GM12878 (cell line): ENCODE results near the gene ART5. TPM values are rescaled to one million over a fixed set of nuclear protein-coding genes. Genes with fewer than 3 reads are reported as not detected.

ENCODE experiments used
- ATAC-seq: fragments of 200-7000 bp; cut with Tn5 transposase; 3 replicates; pipeline ENCODE4 v1.9.1; 2020; ENCODE audit warnings: mild to moderate bottlenecking, moderate library complexity
- BruUV-seq: library from RNA; stranded (reverse); fragments of 400-500 nt; replicated peaks from 2 replicates; lab custom pipeline; 2021; lab: Mats Ljungman, UMichigan
- CTCF ChIA-PET: fragments of 300-600 bp; sonication (Branson Sonifier 250); formaldehyde crosslinking; extraction: SDS; loops from one replicate; lab custom pipeline; 2021; ENCODE audit warnings: inconsistent platforms; lab: Yijun Ruan, JAX
- POLR2A ChIA-PET: fragments of 350-600 bp; formaldehyde crosslinking; extraction: SDS; loops from one replicate; lab custom pipeline; 2021; ENCODE audit warnings: inconsistent platforms; lab: Charles Lee
- RAD21 ChIA-PET: fragments of 300-600 bp; sonication (Branson Sonifier 250); formaldehyde crosslinking; loops from one replicate; lab custom pipeline; 2023; ENCODE audit warnings: antibody characterized with exemption; ENCODE audit not compliant: unreplicated experiment; lab: Charles Lee
- SMC1A ChIA-PET: fragments of 300-600 bp; sonication (Branson Sonifier 250); formaldehyde crosslinking; loops from one replicate; lab custom pipeline; 2023; ENCODE audit not compliant: unreplicated experiment, uncharacterized antibody; lab: Charles Lee
- DNase-seq: peaks from one replicate; pipeline ENCODE4 v3.0.0-alpha.2; 2011; ENCODE audit warnings: low read depth, low spot score
- FAIRE-seq: peaks from 3 replicates; lab custom pipeline; 2011; peaks lifted over from hg19 to GRCh38; lab: Jason Lieb, UNC
- H2AFZ ChIP-seq: 2 replicates; pipeline ENCODE4 v1.6.0; 2011; ENCODE audit warnings: low read depth, low read length, control low read depth; ENCODE audit not compliant: control insufficient read depth
- H3K27ac ChIP-seq: 2 replicates; pipeline ENCODE4 v1.5.1; 2011; ENCODE audit warnings: control low read depth; ENCODE audit not compliant: control insufficient read depth, insufficient read depth
- H3K27me3 ChIP-seq, 2 experiments: replicated peaks in 1 of 2; 2 replicates each; pipeline versions ENCODE4 v1.6.0 to v1.6.1; 2011; ENCODE audit warnings: low read length in 1 of 2; ENCODE audit not compliant: control insufficient read depth in 2 of 2, insufficient read depth in 2 of 2
- H3K36me3 ChIP-seq, 2 experiments: 2 replicates each; pipeline ENCODE4 v1.5.1; 2011; ENCODE audit warnings: low read length in 1 of 2; ENCODE audit not compliant: control insufficient read depth in 2 of 2, insufficient read depth in 2 of 2
- H3K4me1 ChIP-seq: 2 replicates; pipeline ENCODE4 v1.6.1; 2011; ENCODE audit warnings: mild to moderate bottlenecking, low read length, moderate library complexity, mixed read lengths; ENCODE audit not compliant: control insufficient read depth, insufficient read depth
- H3K4me2 ChIP-seq: 2 replicates; pipeline ENCODE4 v1.6.0; 2011; ENCODE audit warnings: control low read depth; ENCODE audit not compliant: control insufficient read depth, insufficient read depth
- H3K4me3 ChIP-seq: fragments of 200-600 bp; sonication (generic); 2 replicates; pipeline ENCODE4 v1.5.1; 2016
- H3K79me2 ChIP-seq: 2 replicates; pipeline ENCODE4 v1.6.0; 2011; ENCODE audit warnings: low read length; ENCODE audit not compliant: control insufficient read depth, insufficient read depth
- H3K9ac ChIP-seq: 2 replicates; pipeline ENCODE4 v1.8.0; 2011; ENCODE audit warnings: low read length, control low read depth, mixed read lengths; ENCODE audit not compliant: control insufficient read depth, insufficient read depth
- H3K9me3 ChIP-seq: replicated peaks from 3 replicates; pipeline ENCODE4 v1.5.1; 2011; ENCODE audit warnings: mild to moderate bottlenecking, low read length; ENCODE audit not compliant: control insufficient read depth, insufficient read depth
- H4K20me1 ChIP-seq: 2 replicates; pipeline ENCODE4 v1.6.0; 2011; ENCODE audit not compliant: control insufficient read depth, insufficient read depth
- CBFB ChIP-seq: IDR thresholded peaks from 2 replicates; pipeline ENCODE4 v1.6.1; 2016; ENCODE audit warnings: antibody characterized with exemption, low read depth
- E2F4 ChIP-seq: IDR thresholded peaks from 2 replicates; pipeline ENCODE4 v1.6.1; 2012; ENCODE audit warnings: low read depth, low read length, improper control_type of control experiment
- E2F8 ChIP-seq: fragments of 450-650 bp; IDR thresholded peaks from 2 replicates; pipeline ENCODE4 v1.6.1; 2018; ENCODE audit warnings: mild to moderate bottlenecking, low read depth, moderate library complexity; ENCODE audit not compliant: partially characterized antibody
- EED ChIP-seq: sonication (generic); IDR thresholded peaks from 2 replicates; pipeline ENCODE4 v1.6.1; 2016; ENCODE audit warnings: antibody characterized with exemption, low read depth
- IKZF1 ChIP-seq: fragments of 450-650 bp; conservative IDR thresholded peaks from 2 replicates; pipeline ENCODE4 v1.6.1; 2017; ENCODE audit warnings: antibody characterized with exemption, mild to moderate bottlenecking
- JUNB ChIP-seq: IDR thresholded peaks from 2 replicates; pipeline ENCODE4 v1.6.1; 2016; ENCODE audit warnings: antibody characterized with exemption, mild to moderate bottlenecking
- LARP7 ChIP-seq: fragments of 450-650 bp; IDR thresholded peaks from 2 replicates; pipeline ENCODE4 v1.6.1; 2017; ENCODE audit warnings: mild to moderate bottlenecking
- MEF2A ChIP-seq: IDR thresholded peaks from 2 replicates; pipeline ENCODE4 v1.6.1; 2011; ENCODE audit warnings: low read depth, mild to moderate bottlenecking, low read length, moderate library complexity; ENCODE audit not compliant: insufficient read depth
- MTA2 ChIP-seq: fragments of 450-650 bp; IDR thresholded peaks from 2 replicates; pipeline ENCODE4 v1.6.1; 2016; ENCODE audit warnings: low read depth, mild to moderate bottlenecking, moderate library complexity
- MXI1 ChIP-seq: fragments of 150-350 bp; IDR thresholded peaks from 2 replicates; pipeline ENCODE4 v1.6.1; 2011; ENCODE audit warnings: low read depth, mild to moderate bottlenecking, inconsistent platforms, low read length, improper control_type of control experiment
- NFIC ChIP-seq: IDR thresholded peaks from 2 replicates; pipeline ENCODE4 v1.6.1; 2012; ENCODE audit warnings: low read depth, mild to moderate bottlenecking, inconsistent platforms, low read length, moderate library complexity
- NFYB ChIP-seq: IDR thresholded peaks from 2 replicates; pipeline ENCODE4 v1.6.1; 2011; ENCODE audit warnings: low read depth, mild to moderate bottlenecking, low read length, improper control_type of control experiment, moderate library complexity; ENCODE audit not compliant: insufficient read depth
- POLR2AphosphoS5 ChIP-seq: IDR thresholded peaks from 2 replicates; pipeline ENCODE4 v1.6.1; 2011; ENCODE audit warnings: mild to moderate bottlenecking, low read length, inconsistent platforms
- SIN3A ChIP-seq: IDR thresholded peaks from 2 replicates; pipeline ENCODE4 v1.6.1; 2012; ENCODE audit warnings: low read depth, low read length, improper control_type of control experiment
- SMAD1 ChIP-seq: fragments of 450-650 bp; IDR thresholded peaks from 2 replicates; pipeline ENCODE4 v1.6.1; 2018; ENCODE audit warnings: mild to moderate bottlenecking, low read depth; ENCODE audit not compliant: partially characterized antibody
- SREBF2 ChIP-seq: IDR thresholded peaks from 2 replicates; pipeline ENCODE4 v1.6.1; 2012; ENCODE audit warnings: mild to moderate bottlenecking, low read length
- STAT1 ChIP-seq: fragments of 450-650 bp; conservative IDR thresholded peaks from 2 replicates; pipeline ENCODE4 v1.6.1; 2014; ENCODE audit warnings: antibody characterized with exemption, mild to moderate bottlenecking
- SUZ12 ChIP-seq: fragments of 200-600 bp; sonication (generic); IDR thresholded peaks from one replicate; pipeline ENCODE4 v1.6.1; 2018; ENCODE audit warnings: antibody characterized with exemption, mild to moderate bottlenecking; ENCODE audit not compliant: unreplicated experiment
- ZNF622 ChIP-seq: fragments of 450-650 bp; IDR thresholded peaks from 2 replicates; pipeline ENCODE4 v1.6.1; 2017; ENCODE audit warnings: mild to moderate bottlenecking, inconsistent platforms
- WGBS: methylation state at CpG from one replicate; pipeline ENCODE4 v1.1.6; 2016; ENCODE audit warnings: low lambda C conversion rate; ENCODE audit not compliant: insufficient replicate concordance, insufficient coverage; ENCODE audit errors: missing lambda C conversion rate; 5-methylcytosine and 5-hydroxymethylcytosine counted together
- in situ Hi-C: fragments of 300-500 bp; cut with MboI; formaldehyde crosslinking; loops from 9 replicates; pipeline ENCODE4 v1.14.3; 2018; ENCODE audit warnings: mixed read lengths
- intact Hi-C: fragments of 100-400 bp; cut with micrococcal nuclease; formaldehyde crosslinking; loops from one replicate; pipeline ENCODE4 v1.14.2; 2022; ENCODE audit not compliant: unreplicated experiment
- polyA plus RNA-seq, 11 experiments: library from polyadenylated mRNA; depleted of rRNA in 4 of 11; unstranded in 6 of 11; stranded (reverse) in 5 of 11; fragments of >200 nt; fragmentation: Nextera tagmentation in 4 of 11; fragmentation: Illumina TruSeq in 1 of 11; extraction: Ambion mirVana in 4 of 11; extraction: Trizol in 1 of 11; gene quantifications; 1 replicate in 1 of 11; 2 replicates in 10 of 11; pipeline versions ENCODE4 v1.2.1 to v1.2.3, GENCODE V29; 2011 to 2016; ENCODE audit warnings: inconsistent platforms in 2 of 11, missing spikeins in 2 of 11, low read depth in 1 of 11
- total RNA-seq, 4 experiments: library from RNA; depleted of rRNA in 3 of 4; stranded (reverse); fragments of >200 nt in 3 of 4; fragmentation: Illumina TruSeq in 1 of 4; extraction: Trizol in 1 of 4; gene quantifications; 2 replicates each; pipeline versions ENCODE4 v1.2.1 to v1.2.3, GENCODE V29; 2013 to 2021
- TF ChIP-seq, protein P1 (sequence below): IDR thresholded peaks from 2 replicates; pipeline ENCODE4 v1.6.1; 2011; ENCODE audit warnings: mild to moderate bottlenecking, low read depth, low read length, moderate library complexity; ENCODE audit not compliant: insufficient replicate concordance

The ART5 gene
- total and polyA plus RNA-seq, 10 of the 15 experiments (the other 5 are each of a cell fraction or from before 2014, with no cell fraction given): 0.06 TPM; not detected in 9

DNA sequence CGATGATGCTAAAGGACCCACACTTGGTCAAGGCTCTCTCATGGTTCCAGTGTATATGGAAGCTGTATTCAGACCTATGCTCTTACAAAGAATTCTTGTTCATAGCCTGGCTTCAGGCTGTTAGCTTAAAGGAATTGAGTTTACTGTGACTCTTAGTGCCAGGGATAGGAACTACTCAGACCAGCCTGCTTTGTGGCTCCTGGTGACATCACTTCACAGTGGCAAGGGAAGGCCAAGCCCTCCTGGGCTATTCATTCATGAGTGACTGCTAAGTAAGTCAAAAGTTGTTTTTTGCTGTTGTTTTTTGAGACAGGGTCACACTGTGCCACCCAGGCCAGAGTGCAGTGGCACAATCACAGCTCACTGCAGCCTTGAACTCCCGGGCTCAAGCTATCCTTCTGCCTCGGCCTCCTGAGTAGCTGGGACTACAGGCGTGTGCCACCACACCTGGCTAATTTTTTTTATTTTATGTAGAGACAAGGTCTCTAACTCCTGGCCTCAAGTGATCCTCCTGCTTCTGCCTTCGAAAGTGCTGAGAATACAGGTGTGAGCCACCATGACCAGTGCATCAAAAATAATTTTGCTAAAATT is 9.6 kb downstream of the ART5 start:
- no peak for ATAC-seq

More for the DNA sequence above, 9.6 kb downstream of the ART5 start:
- Histone ChIP-seq H3K9me3 (no peaks in the 10 kb centered on the region), H3K79me2 (no peaks in the 10 kb centered on the region), H3K27ac (no peak overlapping the region), H3K27me3 (no peaks in the 10 kb centered on the region; a peak in 3 of 4 replicates), H3K36me3 (no peaks in the 10 kb centered on the region), H3K4me1 (no peaks in the 10 kb centered on the region), H2AFZ (no peak overlapping the region), H4K20me1 (no peaks in the 10 kb centered on the region), H3K9ac (no peak overlapping the region), H3K4me2 (no peak overlapping the region), H3K4me3 (no peak overlapping the region)
- SMC1A ChIA-PET: no interaction called here
- FAIRE-seq (no peak), DNase-seq (no peak)
- CTCF ChIA-PET: no interaction called here
- in situ Hi-C loops: loop anchor here (10.0 kb wide), 1 partner anchor 63 kb away; no protein-coding TSS in a partner anchor
- POLR2A ChIA-PET: interaction anchor here (0.5 kb wide), 1 partner anchor 174 kb away, joined by 3 read pairs; no protein-coding TSS in a partner anchor
- TF ChIP-seq SUZ12: no peak
- no peak for TF ChIP-seq POLR2AphosphoS5
- TF ChIP-seq STAT1: no peak
- no peak for TF ChIP-seq SMAD1
- no peak for TF ChIP-seq NFIC
- no peak for TF ChIP-seq LARP7
- TF ChIP-seq MEF2A: no peak
- TF ChIP-seq E2F4: no peak
- TF ChIP-seq E2F8: no peak
- TF ChIP-seq IKZF1: no peak
- no peak for TF ChIP-seq MTA2
- no peak for TF ChIP-seq EED
- no peak for TF ChIP-seq SIN3A
- TF ChIP-seq MXI1: no peak
- TF ChIP-seq ZNF622: no peak
- TF ChIP-seq SREBF2: no peak
- TF ChIP-seq, protein P1, sequence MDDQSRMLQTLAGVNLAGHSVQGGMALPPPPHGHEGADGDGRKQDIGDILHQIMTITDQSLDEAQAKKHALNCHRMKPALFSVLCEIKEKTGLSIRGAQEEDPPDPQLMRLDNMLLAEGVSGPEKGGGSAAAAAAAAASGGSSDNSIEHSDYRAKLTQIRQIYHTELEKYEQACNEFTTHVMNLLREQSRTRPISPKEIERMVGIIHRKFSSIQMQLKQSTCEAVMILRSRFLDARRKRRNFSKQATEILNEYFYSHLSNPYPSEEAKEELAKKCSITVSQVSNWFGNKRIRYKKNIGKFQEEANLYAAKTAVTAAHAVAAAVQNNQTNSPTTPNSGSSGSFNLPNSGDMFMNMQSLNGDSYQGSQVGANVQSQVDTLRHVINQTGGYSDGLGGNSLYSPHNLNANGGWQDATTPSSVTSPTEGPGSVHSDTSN: no peak
- TF ChIP-seq CBFB: no peak
- TF ChIP-seq JUNB: no peak
- TF ChIP-seq NFYB: no peak
- RAD21 ChIA-PET: no interaction called here
- intact Hi-C loops: no loop called here
- WGBS: 48% methylated on average over 5 of the region's 5 CpGs
- no TSS peak for BruUV-seq
